Stimulated activated CD8-positive, alpha-beta memory T cell treated with anti-CD3 and anti-CD28 coated beads, Interleukin-7, amount 100 ng/mL, for 1 hour (primary cell): ENCODE data around the gene HK2.

ENCODE experiments used
- DNase-seq, 2 donors: peaks; one replicate each; pipeline ENCODE4 v3.0.0-alpha.2; 2020; ENCODE audit warnings: low read depth in 2 of 2

The HK2 gene

GRCh38 chr2:74857215-74857614, 23.3 kb downstream of the HK2 start:
- DNase-seq = no peak

GRCh38 chr2:74857725-74858124, 23.8 kb downstream of the HK2 start:
- no peak for DNase-seq

- DNase-seq = no peak
Observed at GRCh38 chr2:74858281-74858680, 24.4 kb downstream of the HK2 start.

- no peak for DNase-seq
Observed at GRCh38 chr2:74860079-74860478, 26.2 kb downstream of the HK2 start.

GRCh38 chr2:74860521-74860920, 26.6 kb downstream of the HK2 start:
- no peak for DNase-seq

GRCh38 chr2:74861531-74861930, 27.6 kb downstream of the HK2 start:
- DNase-seq = no peak

GRCh38 chr2:74862020-74862964, 28.4 kb downstream of the HK2 start:
- DNase-seq = no peak

- DNase-seq = no peak
Observed at GRCh38 chr2:74863802-74864248, 29.9 kb downstream of the HK2 start.

GRCh38 chr2:74864728-74865722, 31.1 kb downstream of the HK2 start:
- DNase-seq = no peak

- no peak for DNase-seq
Observed at GRCh38 chr2:74865770-74866674, 32.1 kb downstream of the HK2 start.

GRCh38 chr2:74867841-74868658, 34.1 kb downstream of the HK2 start:
- DNase-seq = no peak

- DNase-seq = no peak
Observed at GRCh38 chr2:74869517-74869916, 35.6 kb downstream of the HK2 start.

GRCh38 chr2:74870951-74871350, 37.0 kb downstream of the HK2 start:
- DNase-seq = no peak

- DNase-seq = no peak
Observed at GRCh38 chr2:74871414-74871813, 37.5 kb downstream of the HK2 start.

GRCh38 chr2:74872389-74872836, 38.5 kb downstream of the HK2 start:
- DNase-seq = no peak

GRCh38 chr2:74873012-74873665, 39.2 kb downstream of the HK2 start:
- no peak for DNase-seq

GRCh38 chr2:74873678-74874640, 40.0 kb downstream of the HK2 start:
- no peak for DNase-seq

- peak in 1 of 2 donors; percentile 14 for DNase-seq
Observed at GRCh38 chr2:74876081-74876886, 42.4 kb downstream of the HK2 start.
